Choroid plexus epithelial cell (primary cell): ENCODE measurements around the gene SDCBP2.
A peak's percentile ranks its signal among the peaks of the same experiment; 100 is the strongest.

Experiments
- DNase-seq: peaks from one replicate; pipeline ENCODE4 v3.0.0-alpha.2; 2010; ENCODE audit warnings: low read depth
- H3K4me3 ChIP-seq: 2 replicates; pipeline ENCODE4 v1.5.1; 2011; ENCODE audit warnings: low read depth, mild to moderate bottlenecking, control low read depth, low read length, moderate library complexity
- TF ChIP-seq, protein P1 (sequence below): conservative IDR thresholded peaks from 2 replicates; pipeline ENCODE4 v1.5.1; 2011; ENCODE audit warnings: low read depth, mild to moderate bottlenecking, control low read depth, inconsistent platforms, low read length, moderate library complexity

The SDCBP2 gene

GRCh38 chr20:1330075-1330830, 1.3 kb upstream of the SDCBP2 start:
- peak; percentile 29 for DNase-seq
- no peak overlapping the region for H3K4me3 ChIP-seq
- TF ChIP-seq, protein P1, sequence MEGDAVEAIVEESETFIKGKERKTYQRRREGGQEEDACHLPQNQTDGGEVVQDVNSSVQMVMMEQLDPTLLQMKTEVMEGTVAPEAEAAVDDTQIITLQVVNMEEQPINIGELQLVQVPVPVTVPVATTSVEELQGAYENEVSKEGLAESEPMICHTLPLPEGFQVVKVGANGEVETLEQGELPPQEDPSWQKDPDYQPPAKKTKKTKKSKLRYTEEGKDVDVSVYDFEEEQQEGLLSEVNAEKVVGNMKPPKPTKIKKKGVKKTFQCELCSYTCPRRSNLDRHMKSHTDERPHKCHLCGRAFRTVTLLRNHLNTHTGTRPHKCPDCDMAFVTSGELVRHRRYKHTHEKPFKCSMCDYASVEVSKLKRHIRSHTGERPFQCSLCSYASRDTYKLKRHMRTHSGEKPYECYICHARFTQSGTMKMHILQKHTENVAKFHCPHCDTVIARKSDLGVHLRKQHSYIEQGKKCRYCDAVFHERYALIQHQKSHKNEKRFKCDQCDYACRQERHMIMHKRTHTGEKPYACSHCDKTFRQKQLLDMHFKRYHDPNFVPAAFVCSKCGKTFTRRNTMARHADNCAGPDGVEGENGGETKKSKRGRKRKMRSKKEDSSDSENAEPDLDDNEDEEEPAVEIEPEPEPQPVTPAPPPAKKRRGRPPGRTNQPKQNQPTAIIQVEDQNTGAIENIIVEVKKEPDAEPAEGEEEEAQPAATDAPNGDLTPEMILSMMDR, result no peak

- TF ChIP-seq, protein P1, result no peak
- no peak overlapping the region for H3K4me3 ChIP-seq
- DNase-seq, result no peak
These were observed 886 bp downstream of the SDCBP2 start for GRCh38 chr20:1327827-1328679.

DNA sequence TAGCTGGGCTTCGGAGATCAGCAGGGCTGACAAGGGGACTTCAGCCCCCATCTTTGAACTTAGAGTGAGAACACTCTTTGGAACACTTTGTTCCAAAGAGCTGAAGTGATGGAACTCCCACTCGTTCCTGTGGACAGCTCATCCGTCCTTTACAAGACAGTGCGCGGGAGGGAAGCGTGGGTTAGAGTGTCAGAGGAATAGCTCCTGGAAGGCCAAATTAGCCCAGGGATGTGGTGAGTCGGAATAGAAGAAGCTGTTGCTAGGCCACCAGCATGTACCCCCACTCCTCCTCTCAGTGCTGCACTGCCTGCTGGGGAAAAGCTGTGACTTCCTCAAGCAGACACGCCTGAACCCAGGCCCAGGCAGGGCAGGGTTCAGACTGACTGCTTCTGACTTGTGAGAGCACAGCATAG, 1.7 kb downstream of the SDCBP2 start:
- no peak overlapping the region for H3K4me3 ChIP-seq
- TF ChIP-seq, protein P1, result no peak
- DNase-seq, result peak; percentile 59

DNA sequence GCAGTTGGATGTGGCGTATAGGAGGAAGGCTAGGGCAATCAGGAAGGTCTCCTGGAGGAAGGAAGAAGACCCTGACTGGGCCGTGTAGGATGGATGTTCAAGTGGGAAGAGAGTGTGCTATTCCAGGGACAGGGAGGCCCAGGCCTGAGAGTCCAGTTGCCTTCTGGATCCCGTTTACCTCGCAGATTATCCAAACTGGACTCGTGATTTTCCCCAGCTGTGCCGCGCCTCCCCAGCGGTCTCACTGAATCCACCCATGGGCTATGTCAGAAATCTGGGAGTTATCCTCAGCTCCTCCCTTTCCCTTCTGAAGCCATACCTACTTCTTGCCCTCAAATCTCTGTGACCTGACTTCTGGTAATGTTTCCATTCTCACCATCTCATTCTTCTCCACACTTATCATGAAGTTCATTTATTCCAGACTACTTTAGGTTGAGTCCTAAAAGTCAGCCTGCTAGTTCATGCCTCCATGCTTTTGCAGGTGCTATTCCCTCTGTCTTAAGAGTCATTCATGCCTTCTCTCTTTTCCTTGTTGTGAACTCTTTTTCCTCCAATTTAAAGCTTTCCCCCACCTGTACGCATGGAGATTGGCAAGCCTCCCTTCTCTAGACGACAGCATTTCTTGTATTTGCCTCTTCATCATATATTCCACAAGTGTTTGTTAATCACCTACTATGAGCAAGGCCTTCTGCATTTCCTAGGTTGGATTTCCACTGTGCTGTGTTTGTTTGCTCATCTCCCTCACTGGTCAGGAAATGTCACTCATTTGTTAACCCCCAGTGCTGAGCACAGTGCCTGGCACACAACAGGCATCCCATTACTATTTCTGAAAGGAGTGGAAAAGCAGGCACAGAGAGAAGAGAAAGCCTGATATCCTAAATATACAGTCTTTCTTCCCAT, 2.7 kb downstream of the SDCBP2 start:
- TF ChIP-seq, protein P1, result no peak
- peak overlapping the region; percentile 88 for H3K4me3 ChIP-seq
- peak; percentile 38 for DNase-seq

GRCh38 chr20:1325173-1326030, 3.5 kb downstream of the SDCBP2 start:
- DNase-seq, result peak; percentile 98
- TF ChIP-seq, protein P1, result no peak

More at GRCh38 chr20:1325173-1326030, 3.5 kb downstream of the SDCBP2 start:
- peak overlapping the region; percentile 88 for H3K4me3 ChIP-seq
